Prostate gland (tissue), 2 donors: ENCODE results near the gene HELB.

ENCODE experiments used
- POLR2A ChIP-seq: fragments of 450-650 bp; IDR thresholded peaks from one replicate; pipeline ENCODE4 v1.6.1; 2016; ENCODE audit warnings: antibody characterized with exemption, mild to moderate bottlenecking
- TF ChIP-seq, protein P1 (sequence below), 4 experiments: fragments of 200-600 bp in 2 of 4; fragments of 450-650 bp in 2 of 4; sonication (generic) in 2 of 4; IDR thresholded peaks; 1 replicate in 3 of 4; 2 replicates in 1 of 4; pipeline ENCODE4 v1.5.1; 2016 to 2019; ENCODE audit warnings: antibody characterized with exemption in 4 of 4, mild to moderate bottlenecking in 2 of 4, moderate library complexity in 2 of 4

DNA sequence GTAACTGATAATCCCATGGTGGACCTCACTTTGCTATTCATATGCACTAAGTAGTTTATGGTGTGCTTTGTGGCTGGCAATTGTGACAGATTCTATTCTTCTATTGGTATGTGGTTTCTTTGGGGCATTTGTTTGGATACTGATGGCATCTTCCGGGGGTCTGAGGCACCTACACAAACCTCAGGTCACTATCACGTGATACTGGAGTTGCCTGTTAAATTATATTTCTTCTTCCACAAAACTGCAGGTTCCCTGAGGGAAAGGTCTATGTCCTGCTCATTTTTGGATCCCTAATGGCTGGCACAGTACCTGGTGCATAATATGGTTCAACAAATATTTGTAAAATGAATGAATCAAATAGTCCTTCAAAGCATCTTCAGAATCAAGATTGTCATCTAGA is 49.5 kb upstream of the HELB start:
- TF ChIP-seq, protein P1, sequence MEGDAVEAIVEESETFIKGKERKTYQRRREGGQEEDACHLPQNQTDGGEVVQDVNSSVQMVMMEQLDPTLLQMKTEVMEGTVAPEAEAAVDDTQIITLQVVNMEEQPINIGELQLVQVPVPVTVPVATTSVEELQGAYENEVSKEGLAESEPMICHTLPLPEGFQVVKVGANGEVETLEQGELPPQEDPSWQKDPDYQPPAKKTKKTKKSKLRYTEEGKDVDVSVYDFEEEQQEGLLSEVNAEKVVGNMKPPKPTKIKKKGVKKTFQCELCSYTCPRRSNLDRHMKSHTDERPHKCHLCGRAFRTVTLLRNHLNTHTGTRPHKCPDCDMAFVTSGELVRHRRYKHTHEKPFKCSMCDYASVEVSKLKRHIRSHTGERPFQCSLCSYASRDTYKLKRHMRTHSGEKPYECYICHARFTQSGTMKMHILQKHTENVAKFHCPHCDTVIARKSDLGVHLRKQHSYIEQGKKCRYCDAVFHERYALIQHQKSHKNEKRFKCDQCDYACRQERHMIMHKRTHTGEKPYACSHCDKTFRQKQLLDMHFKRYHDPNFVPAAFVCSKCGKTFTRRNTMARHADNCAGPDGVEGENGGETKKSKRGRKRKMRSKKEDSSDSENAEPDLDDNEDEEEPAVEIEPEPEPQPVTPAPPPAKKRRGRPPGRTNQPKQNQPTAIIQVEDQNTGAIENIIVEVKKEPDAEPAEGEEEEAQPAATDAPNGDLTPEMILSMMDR (IDR thresholded peaks at IDR 0.05), result no peak
- TF ChIP-seq POLR2A, result no peak
